DMS153 treated with DMSO at 0.1 percent for 48 hours (cell line): ENCODE data around the gene SPDYE18.
"Not testable (repeated sequence)": the region's sequence is repeated elsewhere in the genome, so short reads cannot be mapped to it uniquely, and the experiment has no call there.

Experiments
- DNase-seq: peaks from one replicate; lab custom pipeline; 2025; ENCODE audit not compliant: unreplicated experiment; lab: John Stamatoyannopoulos, UW

The SPDYE18 gene, protein sequence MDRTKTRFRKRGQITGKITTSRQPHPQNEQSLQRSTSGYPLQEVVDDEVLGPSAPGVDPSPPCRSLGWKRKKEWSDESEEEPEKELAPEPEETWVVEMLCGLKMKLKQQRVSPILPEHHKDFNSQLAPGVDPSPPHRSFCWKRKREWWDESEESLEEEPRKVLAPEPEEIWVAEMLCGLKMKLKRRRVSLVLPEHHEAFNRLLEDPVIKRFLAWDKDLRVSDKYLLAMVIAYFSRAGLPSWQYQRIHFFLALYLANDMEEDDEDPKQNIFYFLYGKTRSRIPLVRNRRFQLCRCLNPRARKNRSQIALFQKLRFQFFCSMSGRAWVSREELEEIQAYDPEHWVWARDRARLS

DNA sequence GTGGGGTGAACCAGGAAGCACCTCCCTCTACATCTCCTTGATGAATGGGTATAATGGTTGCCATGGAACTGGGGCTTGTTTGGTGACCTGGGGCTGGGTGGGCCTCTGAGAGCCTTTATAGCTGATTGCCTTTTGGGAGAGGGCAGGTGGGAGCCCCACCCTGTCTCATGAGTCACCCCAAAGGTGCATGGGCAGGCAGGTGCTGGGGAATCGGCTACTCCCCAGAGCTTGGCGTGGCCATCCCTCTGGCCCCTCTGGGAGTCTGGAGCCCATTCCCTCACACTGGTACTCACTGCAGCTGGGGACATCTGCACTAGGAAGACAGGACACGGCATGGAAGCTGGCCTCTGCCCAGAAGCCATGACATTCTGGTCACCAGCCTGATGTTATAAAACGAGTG lies at the start of gene SPDYE18:
SPDYE18 (minus strand) TSS at position 2 of the 400 bp plus-strand sequence. CDS start 2,046 bp downstream, outside the sequence.
- not testable (repeated sequence) for DNase-seq

DNA sequence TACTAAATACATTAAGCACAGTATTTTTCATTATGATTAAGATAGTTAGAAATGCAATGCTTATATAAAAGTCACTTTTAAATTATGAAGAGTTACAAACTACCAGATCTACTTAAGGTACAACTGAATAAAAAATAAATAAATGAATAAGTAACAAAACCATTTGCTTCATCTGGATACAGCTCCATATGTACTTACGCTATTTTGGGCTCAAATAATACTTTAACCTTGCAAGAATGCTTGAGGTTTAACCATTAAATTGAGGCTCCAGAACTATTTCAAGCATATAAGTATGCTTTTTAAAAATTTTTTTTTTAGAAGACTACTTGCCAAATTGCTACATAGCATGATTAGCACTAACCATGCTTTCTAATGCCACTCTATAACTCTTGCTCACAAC lies 46.0 kb upstream of the SPDYE18 start:
- DNase-seq = not testable (repeated sequence)

- DNase-seq = not testable (repeated sequence)
Observed at GRCh38 chr7:77107659-77108058, 45.3 kb upstream of the SPDYE18 start.

DNA sequence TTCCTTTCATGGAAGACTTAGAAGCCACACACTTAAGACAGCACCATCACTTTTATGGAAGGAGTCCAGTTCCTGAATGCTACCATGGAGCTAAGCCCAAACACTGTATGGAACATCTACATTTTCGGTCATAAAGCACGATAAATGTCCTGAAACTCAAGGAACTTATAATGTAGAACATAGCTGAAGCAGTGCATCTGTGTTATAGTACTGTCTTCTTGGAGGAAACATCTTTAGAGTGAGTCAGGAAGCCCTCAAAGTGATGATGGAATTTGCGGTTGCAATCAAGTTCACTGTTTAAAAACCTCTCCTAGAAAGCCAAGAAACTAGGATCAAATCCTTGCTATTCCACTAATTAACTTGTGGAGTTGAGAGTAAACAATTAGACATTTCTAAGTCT lies 43.5 kb upstream of the SPDYE18 start:
- not testable (repeated sequence) for DNase-seq

DNA sequence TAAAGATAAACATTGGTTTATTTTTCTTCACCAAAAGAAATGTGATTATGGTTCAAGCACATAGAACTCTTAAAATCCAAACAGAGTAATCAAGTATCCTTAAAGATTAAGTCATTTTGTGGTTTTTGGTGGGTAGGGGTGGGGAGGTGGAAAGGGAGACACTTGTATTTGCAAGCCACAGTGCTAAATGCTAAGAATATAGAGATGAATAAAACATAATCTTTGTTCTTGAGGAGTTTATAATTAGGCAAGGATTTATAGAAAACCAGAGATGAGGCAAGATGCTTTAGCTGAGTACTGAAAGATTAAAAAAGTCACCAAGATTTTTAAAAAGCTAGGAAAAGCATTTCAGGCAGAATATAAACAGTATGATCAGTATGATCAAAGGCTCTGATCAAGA lies 40.3 kb upstream of the SPDYE18 start:
- DNase-seq = not testable (repeated sequence)

GRCh38 chr7:77101187-77101586 lies 38.8 kb upstream of the SPDYE18 start:
- DNase-seq = not testable (repeated sequence)

DNA sequence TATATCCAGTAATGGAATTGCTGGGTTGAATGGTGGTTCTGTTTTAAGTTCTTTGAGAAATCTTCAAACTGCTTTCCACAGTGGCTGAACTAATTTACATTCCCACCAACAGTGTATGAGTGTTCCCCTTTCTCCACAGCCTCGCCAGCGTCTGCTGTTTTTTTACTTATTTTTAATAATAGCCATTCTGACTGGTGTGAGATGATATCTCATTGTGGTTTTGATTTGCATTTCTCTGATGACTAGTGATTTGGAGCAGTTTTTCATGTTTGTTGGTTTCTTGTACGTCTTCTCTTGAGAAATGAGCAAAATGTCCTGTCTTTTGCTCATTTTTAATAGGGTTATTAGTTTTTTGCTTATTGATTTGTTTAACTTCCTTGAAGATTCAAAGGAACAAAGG lies 38.1 kb upstream of the SPDYE18 start:
- DNase-seq = not testable (repeated sequence)

DNA sequence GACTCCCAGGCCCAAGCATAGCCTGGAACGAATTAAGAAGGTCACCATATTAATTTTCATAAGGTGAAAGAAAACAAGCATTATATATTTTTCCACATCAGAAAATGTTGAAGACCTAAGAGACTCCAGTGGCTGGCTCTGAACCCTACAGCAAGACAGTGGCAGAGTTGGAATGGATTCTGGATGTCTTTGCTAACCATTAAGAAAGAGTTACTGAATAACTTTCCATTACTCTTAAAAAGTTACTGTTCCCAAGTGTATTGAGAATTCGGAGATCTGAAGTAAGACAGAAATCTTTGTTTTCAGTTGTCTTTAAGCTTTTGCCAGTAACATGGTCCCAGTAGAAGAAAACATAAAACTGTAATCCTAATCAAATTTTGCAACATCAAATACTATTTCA lies 29.9 kb upstream of the SPDYE18 start:
- DNase-seq = not testable (repeated sequence)

DNA sequence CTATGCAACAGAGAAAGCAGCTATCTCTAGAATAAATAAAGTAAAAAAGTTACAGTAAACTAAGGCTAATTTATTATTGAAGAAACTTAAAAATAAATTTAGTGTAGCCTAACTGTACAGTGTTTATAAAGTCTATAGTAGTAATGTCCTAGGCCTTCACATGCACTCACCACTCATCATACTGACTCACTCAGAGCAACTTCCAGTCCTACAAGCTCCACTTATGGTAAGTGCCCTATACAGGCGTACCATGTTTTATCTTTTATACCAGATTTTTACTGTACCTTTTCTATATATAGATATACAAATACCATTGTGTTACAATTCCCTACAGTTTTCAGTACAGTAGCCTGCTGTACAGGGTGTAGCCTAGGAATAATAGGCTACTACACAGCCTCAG lies 19.8 kb upstream of the SPDYE18 start:
- DNase-seq = not testable (repeated sequence)

GRCh38 chr7:77080236-77080635 lies 17.9 kb upstream of the SPDYE18 start:
- DNase-seq = not testable (repeated sequence)

GRCh38 chr7:77079624-77080023 lies 17.3 kb upstream of the SPDYE18 start:
- DNase-seq = not testable (repeated sequence)

- DNase-seq = not testable (repeated sequence)
Observed at GRCh38 chr7:77079112-77079511, 16.8 kb upstream of the SPDYE18 start.

DNA sequence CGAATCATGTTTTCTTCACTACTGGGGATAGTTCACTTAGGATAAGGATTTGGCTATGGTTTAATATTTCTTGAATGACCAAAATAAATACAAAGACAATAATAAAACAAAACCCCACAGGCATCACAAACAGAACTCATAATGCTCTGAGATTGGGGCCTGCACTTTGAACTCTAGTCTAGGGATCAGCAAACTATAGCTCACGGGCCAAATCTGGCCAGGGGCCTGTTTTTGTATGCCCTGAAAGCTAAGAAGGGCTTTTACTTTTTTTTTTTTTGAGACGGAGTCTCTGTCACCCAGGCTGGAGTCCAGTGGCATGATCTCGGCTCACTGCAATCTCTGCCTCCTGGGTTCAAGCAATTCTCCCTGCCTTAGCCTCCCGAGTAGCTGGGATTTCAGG lies 14.7 kb upstream of the SPDYE18 start:
- DNase-seq = not testable (repeated sequence)

DNA sequence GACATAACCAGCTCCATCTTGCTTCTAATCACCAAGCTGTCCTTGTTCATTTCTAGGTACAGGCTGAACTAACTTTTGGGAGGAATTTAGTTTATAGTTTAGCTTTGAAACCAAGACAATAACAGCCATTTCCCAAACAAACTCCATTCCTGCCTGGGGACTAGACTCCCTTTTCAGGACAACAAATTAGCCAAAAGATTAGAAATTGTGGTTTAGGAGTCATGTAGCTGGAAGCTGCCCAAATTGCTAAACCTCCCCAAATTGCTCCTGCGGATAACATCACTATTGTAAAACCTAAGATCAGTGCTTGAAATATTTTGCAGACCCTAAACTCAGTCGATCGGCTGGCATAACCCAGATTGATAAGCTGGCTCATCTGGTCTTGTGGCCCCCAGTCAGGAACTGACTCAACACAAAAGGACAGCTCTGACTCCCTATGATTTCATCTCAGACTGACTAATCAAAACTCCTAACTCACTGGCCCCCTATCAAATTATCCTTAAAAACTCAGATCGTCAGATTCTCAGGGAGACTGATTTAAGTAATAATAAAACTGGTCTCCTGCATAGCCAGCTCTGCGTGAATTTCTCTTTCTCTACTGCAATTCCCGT lies 12.5 kb upstream of the SPDYE18 start:
- not testable (repeated sequence) for DNase-seq

DNA sequence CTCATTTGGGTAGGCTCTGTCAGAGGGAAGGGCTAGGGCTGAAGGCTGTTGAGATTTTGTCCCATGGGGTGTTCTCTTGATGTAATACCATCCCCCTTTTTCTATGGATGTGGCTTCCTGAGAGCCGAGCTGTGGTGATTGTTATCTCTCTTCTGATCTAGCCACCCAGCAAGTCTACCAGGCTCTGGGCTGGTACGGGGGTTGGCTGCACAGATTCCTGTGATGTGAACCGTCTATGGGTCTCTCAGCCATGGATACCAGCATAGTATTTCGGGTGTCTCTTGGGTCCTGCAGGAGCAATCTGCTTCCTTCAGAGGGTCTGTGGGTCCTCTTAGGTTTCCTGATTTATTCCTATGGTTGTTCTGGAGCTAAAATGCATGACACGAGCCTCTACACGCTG lies 8.8 kb upstream of the SPDYE18 start:
- not testable (repeated sequence) for DNase-seq

GRCh38 chr7:77065869-77066268 lies 3.5 kb upstream of the SPDYE18 start:
- DNase-seq = not testable (repeated sequence)

DNA sequence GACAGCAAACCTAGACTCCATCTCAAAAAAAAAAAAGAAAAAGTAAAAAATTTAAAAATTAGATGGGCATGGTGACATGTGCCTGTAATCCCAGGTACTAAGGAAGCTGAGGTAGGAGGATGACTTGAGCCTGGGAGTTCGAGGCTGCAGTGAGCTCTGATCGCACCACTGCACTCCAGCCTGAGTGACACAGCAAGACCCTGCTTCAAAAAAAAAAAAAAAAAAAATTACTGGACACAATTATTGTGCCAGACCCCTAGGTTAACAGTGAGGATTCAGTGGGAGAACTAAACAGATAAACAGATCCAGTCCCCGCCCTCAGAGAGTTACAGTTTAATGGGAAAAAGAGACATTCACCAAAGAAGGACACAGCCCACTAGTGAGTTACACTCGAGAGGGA lies 1.4 kb upstream of the SPDYE18 start:
- DNase-seq = not testable (repeated sequence)

DNA sequence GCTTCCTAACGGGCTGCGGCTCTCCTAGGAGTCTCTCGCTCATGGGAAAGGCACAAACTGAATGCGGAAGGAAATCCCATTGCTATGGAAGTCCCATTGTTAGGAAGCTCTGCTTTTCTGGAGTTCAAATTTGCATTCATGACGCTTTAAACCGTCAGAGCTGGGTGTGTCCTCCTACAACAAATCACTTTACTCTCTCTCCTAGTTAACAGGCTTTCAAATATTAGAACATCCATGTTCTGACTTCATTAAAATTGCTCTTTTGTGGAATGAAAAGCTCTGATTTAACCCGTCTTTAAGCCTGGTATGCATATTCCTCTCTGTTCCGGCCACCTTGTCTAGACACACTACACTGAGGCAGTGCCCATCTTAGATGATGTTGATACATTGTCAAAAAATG lies 30.1 kb downstream of the SPDYE18 start, which contains the start of gene SPDYE17:
SPDYE17 (minus strand) TSS at position 101 of the 400 bp plus-strand sequence. CDS start 1,791 bp downstream, outside the sequence.
- not testable (repeated sequence) for DNase-seq

DNA sequence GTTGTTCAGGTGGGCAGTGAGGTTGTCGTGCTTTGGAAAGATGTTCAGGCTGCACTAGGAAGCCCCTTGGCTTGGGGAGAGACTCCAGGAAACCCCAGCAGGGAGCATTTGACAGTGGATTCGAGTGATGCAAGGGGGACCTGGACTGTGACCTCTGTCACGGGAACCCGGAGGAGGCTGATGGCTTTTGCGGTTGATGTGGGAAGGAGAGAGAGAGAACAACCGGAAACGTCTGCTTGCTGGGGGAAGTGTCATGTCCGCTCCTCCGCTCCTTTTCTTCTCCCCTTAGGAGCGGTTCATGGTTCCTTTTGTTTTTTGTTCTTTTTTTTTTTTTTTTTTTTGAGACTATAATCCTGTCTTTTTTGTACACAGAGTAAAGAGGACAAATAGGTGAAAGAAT lies 36.0 kb downstream of the SPDYE18 start:
- DNase-seq = not testable (repeated sequence)

- DNase-seq = not testable (repeated sequence)
Observed at GRCh38 chr7:77010074-77010680, 52.2 kb downstream of the SPDYE18 start.

GRCh38 chr7:77008000-77008399 lies 54.4 kb downstream of the SPDYE18 start:
- DNase-seq = not testable (repeated sequence)
